GM13977 (cell line): ENCODE measurements around the gene AOC3.

ENCODE experiments used
- DNase-seq: peaks from one replicate; pipeline ENCODE4 v3.0.0; 2012; ENCODE audit warnings: low spot score
- CTCF ChIP-seq: IDR thresholded peaks from 2 replicates; pipeline ENCODE4 v1.5.1; 2012; ENCODE audit warnings: mild to moderate bottlenecking, control low read depth; ENCODE audit not compliant: insufficient read depth; ENCODE audit errors: extremely low read depth, missing control alignments
- in situ Hi-C: fragments of 300-500 bp; cut with MboI; formaldehyde crosslinking; loops from one replicate; pipeline ENCODE4 v1.12.0; 2022; ENCODE audit warnings: low sequenced_read_pairs, low pct_unique_long_range_greater_than_20kb, mixed read lengths, inconsistent platforms; ENCODE audit not compliant: unreplicated experiment

AOC3 gene

GRCh38 chr17:42832934-42833766, 17.8 kb upstream of the AOC3 start, which contains the start of gene PSME3:
TSS of gene PSME3 (plus strand) at chr17:42833397. CDS start at chr17:42833632, 235 bp downstream.
- in situ Hi-C loops: no loop called here
- TF ChIP-seq CTCF: no peak
- DNase-seq: peak; percentile 92

DNA sequence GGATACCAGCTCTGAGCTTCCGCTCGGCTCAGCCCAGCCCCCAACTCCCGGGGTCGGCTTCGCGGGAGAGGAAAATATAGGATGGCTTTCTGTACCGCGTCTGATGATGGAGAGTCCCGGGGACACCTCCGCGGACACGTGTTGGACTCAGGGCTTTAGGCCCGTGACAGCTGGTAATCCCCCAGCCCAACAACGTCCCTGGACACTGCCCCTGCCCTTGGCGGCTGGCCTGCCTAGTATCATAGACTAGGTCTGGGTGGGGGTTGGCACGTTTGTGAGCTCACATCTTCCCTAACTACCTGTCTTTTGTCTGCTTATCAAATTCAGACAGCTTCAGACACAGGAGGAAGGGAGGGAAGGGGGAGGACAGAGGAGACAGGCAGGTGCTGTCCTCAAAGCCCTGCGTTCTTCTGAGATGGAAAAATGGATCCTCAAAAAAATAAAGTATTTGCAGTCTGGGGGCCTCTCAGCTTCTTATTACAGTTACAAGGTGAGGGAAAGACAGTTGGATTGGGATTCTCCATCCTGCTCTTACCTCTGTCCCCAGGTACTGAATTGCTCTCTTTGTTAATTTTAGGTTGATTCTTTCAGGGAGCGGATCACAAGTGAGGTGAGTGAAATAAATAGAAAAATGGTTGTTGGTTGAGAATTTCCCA, 17.1 kb upstream of the AOC3 start:
- TF ChIP-seq CTCF: no peak
- no peak for DNase-seq
- in situ Hi-C loops: no loop called here

GRCh38 chr17:42835732-42836131, 15.3 kb upstream of the AOC3 start:
- TF ChIP-seq CTCF: no peak
- DNase-seq: no peak
- in situ Hi-C loops: no loop called here

DNA sequence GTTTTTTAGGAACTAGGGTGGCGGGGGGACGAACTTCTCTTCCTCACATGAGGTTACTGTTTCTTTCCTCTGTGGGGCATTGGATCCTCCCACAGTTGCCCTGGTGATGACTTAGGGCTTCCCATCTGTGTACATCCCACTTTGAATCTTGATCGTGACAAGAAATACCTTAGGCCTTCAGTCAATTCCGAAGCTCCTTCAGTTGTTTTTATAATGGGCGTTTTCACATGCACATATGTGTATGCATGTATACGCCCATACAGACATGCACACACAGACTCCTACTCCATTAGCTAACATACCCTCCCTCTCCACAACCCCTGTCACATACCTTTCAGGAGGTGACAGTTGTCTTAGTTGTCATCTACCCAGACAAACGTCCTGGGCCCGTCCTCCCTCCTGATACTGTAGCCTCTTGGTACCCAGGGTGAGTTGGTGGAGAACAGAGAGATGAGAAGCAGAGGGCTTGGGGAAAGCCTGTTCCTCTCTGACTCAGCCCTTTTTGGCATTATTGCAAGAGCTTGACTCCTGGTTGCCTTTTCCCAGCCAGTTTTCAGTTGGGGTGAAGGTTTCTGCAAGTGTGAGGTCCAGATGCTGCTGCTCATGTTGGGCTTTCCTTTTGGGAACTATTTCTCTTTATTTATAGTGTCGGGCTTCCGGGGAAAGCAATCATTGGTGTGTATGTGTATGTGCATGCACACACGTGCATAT, 8.9 kb upstream of the AOC3 start:
- in situ Hi-C loops: no loop called here
- DNase-seq: no peak
- no peak for TF ChIP-seq CTCF

GRCh38 chr17:42843358-42843934, 7.6 kb upstream of the AOC3 start:
- peak; percentile 64 for DNase-seq
- in situ Hi-C loops: no loop called here
- peak; percentile 73 for TF ChIP-seq CTCF

GRCh38 chr17:42844271-42844670, 6.7 kb upstream of the AOC3 start, which contains the start of gene AOC2:
TSS of gene AOC2 (plus strand) at chr17:42844580. CDS start at chr17:42844627, 47 bp downstream.
- in situ Hi-C loops: no loop called here
- TF ChIP-seq CTCF: no peak
- no peak for DNase-seq
